HG02763 (cell line): ENCODE measurements around the gene FAM184B.
"Not testable (repeated sequence)": the region's sequence is repeated elsewhere in the genome, so short reads cannot be mapped to it uniquely, and the experiment has no call there.

Source experiments
- ATAC-seq: cut with Tn5 transposase; IDR thresholded peaks from one replicate; pipeline ENCODE4 v1.9.1; 2021; ENCODE audit warnings: mild to moderate bottlenecking, moderate library complexity; ENCODE audit not compliant: unreplicated experiment

Gene FAM184B

GRCh38 chr4:17721496-17722355 is 59.7 kb downstream of the FAM184B start:
- no peak for ATAC-seq

GRCh38 chr4:17719106-17719505 is 62.3 kb downstream of the FAM184B start:
- no peak for ATAC-seq

DNA sequence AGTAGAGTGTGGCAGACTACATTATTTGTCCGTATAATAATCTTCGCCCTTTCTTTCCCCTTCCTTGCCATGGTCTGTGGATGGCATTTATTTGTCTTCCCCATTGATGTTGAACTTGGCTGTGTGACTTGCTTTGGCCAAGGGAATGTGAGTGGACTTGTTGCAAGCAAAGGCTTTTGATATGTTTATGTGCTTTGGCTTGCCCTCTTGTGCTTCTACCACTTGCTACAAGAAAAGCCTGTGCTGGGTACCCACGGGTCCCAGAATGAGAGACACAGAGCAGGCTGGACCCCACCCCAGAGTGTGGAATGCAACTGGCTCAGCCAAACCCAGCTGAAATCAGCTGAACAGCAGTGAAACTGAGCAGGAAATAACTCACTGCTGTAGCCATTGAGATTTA is 63.0 kb downstream of the FAM184B start:
- no peak for ATAC-seq

GRCh38 chr4:17717301-17717700 is 64.1 kb downstream of the FAM184B start:
- ATAC-seq: no peak

- ATAC-seq: no peak
Observed at GRCh38 chr4:17715511-17715910, 65.9 kb downstream of the FAM184B start.

- ATAC-seq: no peak
Observed at GRCh38 chr4:17713779-17714178, 67.6 kb downstream of the FAM184B start.

DNA sequence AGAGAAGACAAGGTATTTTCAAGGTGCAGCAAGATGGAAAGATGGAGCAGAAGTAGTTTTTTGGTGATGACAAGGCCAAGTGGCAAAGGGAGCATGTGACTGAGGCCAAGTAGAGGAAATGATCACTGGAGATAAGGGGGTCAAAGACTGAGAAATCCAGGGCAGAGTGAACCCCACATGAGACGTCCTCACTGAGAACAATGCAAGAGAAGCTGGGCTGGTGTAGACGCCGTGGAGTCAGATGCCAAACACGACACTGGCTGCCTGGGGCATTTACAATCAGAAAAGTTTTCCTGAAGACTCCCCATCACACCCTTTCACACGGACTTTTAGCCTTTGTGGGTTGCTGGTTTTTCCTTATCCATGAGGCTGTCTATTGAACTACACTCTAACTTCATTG is 69.3 kb downstream of the FAM184B start:
- ATAC-seq: no peak

GRCh38 chr4:17711206-17711605 is 70.2 kb downstream of the FAM184B start:
- ATAC-seq: not testable (repeated sequence)

DNA sequence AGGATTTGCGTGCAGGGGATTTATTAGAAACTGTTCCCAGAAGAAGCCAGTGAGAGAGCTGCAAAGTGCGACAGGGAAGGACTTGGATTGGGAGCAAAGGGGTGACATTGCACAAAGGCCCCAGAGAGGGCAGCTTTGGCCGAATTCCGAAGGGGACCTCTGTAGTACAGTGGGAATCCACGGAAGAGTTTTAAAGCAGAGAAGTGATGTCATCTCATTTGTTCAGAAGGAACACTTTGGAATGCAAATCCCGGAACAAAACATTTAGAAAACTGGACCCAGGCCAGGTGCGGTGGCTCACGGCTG is 71.7 kb downstream of the FAM184B start:
- ATAC-seq: no peak

DNA sequence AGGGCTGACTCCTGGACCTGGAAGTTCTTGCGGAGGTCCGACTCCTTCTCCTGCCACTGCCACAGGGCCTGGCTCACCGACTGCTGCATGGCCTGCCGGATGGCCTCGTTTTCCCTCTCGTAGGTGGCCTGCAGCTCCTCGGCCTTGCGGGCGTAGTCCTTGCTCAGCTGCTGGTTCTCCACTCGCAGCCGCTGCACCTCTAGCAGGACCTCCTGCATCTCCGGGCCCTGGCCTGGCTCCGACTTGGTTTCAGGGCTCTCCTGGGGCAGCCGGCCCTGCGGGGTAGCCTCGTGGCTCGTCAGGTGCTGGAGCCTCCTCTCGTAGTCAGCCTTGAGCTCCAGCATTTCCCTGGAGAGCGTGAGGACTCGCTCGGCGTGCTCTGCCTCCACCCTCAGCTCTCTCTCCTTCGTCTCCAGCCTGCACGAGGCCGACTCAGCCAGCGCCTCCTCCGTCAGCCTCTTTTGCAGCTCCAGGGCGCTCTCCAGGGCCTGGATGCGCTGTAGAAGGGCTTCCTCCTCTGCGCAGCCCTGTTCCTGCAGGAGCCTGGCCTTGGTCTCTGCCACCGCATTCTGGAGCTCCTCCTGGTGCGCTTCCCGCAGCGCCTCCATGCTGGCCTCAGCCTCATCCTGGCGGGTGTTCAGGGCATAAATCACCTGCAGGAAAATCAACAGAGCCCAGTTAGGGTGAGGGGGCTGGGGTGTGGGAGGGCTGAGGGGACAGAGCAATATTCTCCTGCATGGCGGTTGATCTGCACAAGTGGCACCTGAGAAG is 72.2 kb downstream of the FAM184B start:
- ATAC-seq: no peak

- no peak for ATAC-seq
Observed at GRCh38 chr4:17707671-17708070, 73.8 kb downstream of the FAM184B start.

DNA sequence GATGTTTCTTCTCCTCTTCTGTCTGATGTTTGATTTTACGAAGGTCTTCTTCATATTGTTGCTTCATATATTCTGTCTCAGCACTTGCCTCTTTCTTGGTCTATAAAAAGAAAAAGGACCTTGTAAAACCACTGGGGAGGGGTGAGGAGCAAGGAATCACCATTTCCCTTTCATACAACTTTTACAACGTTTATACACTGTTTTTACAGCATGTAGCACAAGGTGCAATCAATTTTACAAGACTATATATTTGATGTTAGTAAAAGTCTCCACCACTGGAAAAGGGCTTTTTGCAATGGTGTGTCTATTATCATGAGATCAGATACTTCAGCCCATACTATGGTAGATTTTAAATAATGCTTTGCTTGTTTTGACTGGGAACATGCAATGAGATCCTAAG is 76.3 kb downstream of the FAM184B start:
- ATAC-seq: no peak

- no peak for ATAC-seq
Observed at GRCh38 chr4:17704020-17704650, 77.3 kb downstream of the FAM184B start.

- ATAC-seq: no peak
Observed at GRCh38 chr4:17702641-17703040, 78.8 kb downstream of the FAM184B start.

- ATAC-seq: no peak
Observed at GRCh38 chr4:17701882-17702281, 79.5 kb downstream of the FAM184B start.

- ATAC-seq: no peak
Observed at GRCh38 chr4:17701138-17701839, 80.1 kb downstream of the FAM184B start.

GRCh38 chr4:17699380-17699779 is 82.0 kb downstream of the FAM184B start:
- no peak for ATAC-seq

DNA sequence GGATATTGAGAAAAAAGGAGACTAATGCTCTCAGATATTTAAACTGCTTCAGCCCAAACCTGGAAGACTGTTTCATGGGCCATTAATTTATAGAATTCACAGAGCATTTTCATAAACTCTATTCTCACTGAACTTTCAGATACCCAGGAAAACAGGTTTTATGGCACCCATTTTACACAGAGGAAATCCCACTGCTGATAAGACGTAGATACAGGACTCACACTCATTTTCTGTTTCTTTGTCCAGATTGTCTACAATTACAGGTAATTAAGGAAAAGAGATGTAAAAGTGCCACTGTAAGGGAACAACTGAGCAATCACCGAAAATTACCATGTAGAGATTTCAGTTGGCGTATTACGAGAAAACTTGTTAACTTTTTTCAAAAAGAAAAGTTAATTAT is 83.3 kb downstream of the FAM184B start:
- ATAC-seq: no peak

DNA sequence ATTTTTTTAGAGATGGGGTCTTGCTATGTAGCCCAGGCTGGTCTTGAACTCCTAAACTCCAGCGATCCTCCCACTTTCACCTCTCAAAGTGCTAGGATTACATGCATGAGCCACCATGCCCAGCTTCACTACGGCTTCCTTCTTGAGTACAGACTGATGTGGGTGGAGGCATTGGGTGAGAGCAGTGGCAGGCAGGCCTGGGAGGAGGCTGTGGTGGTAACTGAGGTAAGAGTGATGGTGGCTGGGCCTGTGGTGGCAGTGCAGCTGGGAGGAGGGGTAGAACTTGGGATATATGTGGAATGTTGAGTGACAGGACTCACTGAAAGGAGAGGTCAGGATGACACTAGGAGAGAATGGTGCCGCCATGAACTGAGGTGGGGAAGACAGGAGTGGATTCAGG is 86.1 kb downstream of the FAM184B start:
- ATAC-seq: no peak

DNA sequence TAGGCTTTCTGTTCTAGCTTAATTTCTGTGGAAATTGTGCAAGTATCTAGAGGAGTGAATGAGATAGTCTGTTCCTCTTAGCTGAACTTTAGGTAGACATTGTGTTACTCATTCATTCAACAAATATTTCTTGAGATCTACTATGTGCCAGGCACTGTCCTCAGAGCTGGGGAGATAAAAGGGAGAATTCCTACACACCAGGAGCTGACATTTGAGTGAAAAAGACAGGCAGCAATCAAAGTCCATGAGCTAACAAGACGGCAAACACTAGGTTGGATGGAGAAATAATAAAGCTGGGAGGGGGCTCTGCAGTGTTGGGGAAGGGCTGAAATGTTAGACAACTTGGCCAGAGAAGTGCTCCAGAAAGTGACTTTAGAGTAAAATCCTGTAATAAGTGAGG is 86.9 kb downstream of the FAM184B start:
- no peak for ATAC-seq

DNA sequence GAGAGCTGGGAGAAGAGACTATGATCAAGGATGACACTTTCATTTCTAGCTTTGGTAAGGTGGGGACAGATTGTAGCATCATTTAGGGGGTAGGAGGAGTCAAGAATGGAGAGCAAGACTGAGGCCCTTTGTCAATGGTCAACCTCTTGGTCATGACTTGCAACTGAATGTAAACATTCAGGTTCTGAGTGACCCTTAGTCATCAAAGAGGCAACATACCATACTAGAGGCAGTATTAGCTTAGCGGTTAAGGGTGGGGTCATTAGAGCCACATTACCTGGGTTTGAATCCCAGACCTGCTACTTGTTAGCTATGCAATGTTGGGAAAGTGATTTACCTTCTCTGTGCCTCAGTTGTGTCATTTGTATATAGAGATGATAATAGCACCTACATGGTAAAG is 90.5 kb downstream of the FAM184B start:
- ATAC-seq: no peak
